Eye (tissue), 1 donor: ENCODE data around the gene CTU2.
A peak's percentile ranks its signal among the peaks of the same experiment; 100 is the strongest.

ENCODE experiments used
- DNase-seq: peaks from one replicate; pipeline ENCODE4 v3.0.0-alpha.2; 2015

Gene CTU2

GRCh38 chr16:88715312-88716190 lies 9.2 kb downstream of the CTU2 start:
- no peak for DNase-seq

DNA sequence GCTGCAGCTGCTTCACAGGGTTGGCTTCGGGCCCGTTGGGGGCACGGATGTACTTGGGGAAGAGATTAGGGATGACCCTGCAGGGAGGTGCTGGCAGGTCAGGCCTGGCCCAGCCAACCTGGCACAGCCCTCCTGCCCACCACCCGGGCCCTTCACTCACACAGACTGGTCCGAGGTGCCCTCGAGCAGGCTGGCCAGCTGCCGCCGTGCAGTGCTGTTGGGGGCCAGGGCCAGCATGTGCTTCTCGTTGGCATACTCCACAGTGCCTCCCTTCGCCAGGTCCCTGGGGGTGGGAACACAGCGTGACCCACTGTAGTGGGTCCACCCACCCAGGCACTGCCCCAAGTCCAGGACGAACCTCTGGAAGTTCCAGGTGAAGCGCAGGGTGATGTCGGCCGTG lies 9.9 kb downstream of the CTU2 start:
- DNase-seq = no peak

DNA sequence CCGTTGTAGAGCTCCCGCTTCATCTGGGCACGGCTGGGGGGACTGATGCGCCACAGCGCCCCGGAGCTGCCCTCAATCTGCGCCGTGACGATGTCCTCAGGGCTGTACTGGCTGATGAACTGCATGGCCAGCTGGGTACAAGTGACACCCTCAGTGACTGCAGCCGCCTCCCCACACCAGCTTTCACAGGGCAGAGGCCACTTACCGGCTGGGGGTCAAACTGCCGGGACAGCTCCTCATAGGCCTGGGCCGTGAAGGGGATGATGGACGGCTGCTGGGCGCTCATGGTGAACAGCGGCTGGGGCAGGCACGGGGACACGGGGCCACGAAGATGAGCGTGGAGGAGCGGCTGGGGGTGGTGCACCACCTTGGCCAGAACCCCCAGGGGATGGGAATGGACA lies 10.3 kb downstream of the CTU2 start:
- DNase-seq = no peak

DNA sequence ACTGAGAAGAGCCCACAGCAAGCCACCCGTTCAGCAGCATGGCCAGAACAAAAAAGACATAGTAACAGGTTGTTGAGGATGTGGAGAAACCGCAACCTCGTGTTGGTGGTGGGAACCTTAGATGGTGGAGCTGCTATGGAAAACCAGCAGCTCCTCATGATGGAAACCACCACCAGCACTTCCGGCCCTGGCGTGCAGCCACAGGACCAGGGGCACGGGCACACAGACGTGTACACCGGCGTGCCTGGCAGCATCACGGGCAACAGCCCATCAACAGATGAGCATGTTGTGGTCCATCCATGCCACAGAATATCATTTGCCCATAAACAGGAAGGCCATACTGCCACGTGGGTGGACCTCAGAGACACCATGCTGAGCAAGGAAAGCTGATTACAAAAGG lies 11.9 kb downstream of the CTU2 start:
- DNase-seq = no peak

- DNase-seq = no peak
Observed at GRCh38 chr16:88719267-88719932, 13.1 kb downstream of the CTU2 start.

DNA sequence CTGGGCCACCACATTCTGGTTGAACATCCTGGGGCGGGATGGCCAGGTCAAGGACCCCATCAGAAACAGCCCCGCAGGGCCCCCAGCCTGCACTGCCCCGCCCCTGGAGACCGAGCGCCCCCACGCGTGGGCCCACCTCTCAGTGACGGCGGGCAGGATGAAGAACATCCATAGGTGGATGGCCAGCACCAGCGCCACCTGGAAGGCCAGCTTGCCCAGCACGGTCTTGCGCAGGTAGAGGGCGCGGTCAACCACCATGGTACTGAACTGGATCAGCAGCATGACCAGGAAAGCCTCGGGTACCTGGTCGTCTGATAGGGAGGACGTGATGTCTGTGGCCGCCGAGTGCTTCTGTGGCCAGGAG lies 13.6 kb downstream of the CTU2 start:
- DNase-seq = no peak

DNA sequence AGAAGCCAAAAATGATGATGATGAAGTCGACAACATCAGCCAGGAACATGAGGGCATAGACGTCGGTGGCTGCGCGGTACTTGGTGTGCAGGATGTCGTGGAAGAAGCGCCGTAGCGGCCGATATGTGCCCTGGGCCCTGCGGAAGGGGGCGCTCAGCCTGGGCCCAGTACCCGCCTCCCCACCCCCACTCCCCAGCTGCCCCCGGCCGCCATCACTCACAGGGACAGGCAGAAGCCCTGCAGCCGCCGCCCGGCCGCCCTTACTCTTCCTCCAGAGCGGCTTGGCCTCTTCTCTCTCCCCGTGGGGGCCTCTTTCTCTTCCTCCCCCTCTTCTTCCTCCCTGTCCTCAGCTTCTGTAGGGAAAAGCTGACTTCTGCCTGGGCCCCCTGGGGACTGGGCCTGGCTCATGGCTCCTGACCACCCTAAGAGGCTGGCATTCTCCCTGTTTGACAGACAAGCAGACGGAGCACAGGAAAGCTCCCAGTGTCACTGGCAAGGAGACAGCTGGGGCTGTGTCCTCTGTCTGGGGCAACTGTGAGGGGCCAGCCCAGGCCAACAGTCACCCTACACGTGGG lies 14.2 kb downstream of the CTU2 start:
- no peak for DNase-seq

- DNase-seq = no peak
Observed at GRCh38 chr16:88721236-88721635, 14.9 kb downstream of the CTU2 start.

DNA sequence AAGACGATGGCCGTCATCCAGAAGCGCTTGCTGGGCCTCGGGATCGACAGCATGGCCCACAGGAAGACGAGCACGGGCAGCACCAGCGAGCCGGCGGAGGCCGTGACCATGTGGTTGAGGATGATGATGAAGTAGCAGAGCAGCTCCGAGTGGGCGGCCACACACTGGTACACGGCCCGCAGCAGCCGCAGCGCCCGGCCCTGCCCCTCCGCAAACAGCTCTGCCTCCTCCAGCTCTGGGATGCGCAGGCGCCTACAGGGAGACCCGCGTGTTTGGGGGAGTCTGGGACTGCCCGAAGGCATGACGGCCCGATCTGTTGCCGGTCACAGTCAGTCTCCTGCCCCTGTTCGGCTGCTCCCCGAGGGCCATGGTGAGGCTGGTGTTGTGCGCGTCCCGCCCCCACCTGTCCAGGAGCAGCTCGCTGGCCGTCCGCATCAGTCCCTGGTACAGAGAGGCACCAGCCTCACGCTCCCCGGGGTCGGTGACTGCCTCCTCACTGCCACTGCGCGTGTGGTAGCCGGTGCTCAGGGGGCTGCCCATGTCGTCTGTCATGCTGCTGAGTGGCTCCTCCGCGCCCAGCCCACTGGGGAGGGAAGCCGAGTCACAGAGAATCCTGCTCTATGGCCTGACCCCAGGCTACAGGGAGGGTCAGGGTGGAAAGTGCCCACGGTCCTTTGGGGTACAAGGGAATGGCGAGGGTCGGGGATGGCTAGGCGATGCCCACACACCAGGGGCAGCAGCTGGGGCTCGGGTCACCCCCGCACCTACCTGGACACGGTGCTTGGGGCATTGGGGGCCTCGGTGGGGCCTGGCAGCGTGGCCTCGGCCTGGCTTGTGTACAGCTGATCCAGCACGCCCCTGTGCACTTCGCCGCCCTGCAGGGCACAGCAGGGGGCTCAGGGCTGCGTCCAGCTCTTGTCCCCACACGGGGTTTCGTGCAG lies 15.8 kb downstream of the CTU2 start:
- no peak for DNase-seq

DNA sequence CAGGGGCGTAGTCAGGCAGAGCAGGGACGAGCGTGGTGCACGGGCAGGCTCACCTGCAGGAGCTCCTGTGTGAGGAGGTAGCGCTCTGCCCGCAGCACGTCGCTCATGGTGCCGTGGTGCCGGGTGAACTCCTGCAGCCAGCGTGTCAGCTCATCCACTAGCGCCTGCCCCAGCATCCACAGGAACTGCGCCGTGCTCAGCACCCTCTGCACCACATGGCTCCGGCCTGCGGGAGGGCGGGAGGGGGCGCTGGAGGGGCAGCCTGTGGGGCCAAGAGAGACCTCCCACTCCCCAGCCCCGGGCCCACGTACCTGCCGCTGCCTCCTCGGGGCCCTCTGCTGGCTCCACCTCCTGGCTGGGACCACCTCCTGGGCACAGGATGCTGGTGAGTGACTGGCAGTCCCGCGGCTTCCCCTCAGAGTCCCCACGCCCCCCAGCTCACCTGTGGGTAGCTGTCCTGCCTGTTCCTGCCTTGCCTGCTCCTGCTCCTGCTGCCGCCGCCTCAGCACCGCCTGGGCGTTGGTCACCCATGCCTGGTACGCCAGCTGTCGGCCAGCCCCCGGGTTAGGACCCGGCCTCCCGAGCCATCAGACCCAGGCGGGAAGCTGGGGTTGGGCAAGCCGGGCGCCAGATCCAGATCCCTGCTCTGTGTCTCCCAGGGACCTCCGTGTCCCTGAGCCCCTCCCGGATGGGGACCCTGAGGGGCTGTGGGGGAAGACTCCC lies 16.6 kb downstream of the CTU2 start:
- DNase-seq = no peak

- no peak for DNase-seq
Observed at GRCh38 chr16:88723507-88723887, 17.2 kb downstream of the CTU2 start.

- no peak for DNase-seq
Observed at GRCh38 chr16:88723911-88724310, 17.6 kb downstream of the CTU2 start.

DNA sequence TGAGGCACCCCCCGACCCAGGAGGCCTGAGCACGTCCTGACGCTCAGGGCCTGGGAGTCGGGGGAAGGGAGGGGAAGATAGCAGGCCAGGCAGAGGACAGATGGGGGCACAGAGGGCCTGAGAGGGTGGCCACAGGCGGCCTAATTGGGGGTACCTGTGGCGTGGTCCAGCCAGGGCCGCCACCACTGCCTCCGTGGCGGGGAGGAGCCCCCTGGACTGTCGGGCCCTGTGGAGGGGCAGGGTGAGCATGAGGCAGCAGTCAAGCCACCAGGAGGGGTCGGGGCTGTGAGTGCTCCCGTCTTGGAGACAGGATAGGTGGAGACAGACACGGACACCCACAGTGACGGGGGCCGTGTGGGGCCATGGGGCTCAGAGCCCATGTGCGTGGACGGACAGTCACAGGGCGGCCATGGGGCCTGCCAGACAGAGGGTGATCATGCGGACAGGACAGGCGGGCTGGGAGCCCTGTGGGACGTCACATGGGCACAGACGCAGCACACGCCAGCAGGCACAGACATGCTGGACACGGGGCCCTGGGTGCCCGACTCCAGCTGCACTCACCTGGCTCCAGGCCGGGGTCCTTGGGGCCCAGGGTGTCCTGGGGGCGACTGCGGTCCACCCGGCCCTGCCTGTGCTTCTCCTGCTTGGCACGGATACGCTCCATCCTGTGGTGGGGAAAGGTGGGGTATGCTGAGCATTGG lies 18.7 kb downstream of the CTU2 start:
- DNase-seq = no peak

GRCh38 chr16:88725609-88726407 lies 19.5 kb downstream of the CTU2 start:
- DNase-seq = no peak

- no peak for DNase-seq
Observed at GRCh38 chr16:88726408-88726749, 20.1 kb downstream of the CTU2 start.

DNA sequence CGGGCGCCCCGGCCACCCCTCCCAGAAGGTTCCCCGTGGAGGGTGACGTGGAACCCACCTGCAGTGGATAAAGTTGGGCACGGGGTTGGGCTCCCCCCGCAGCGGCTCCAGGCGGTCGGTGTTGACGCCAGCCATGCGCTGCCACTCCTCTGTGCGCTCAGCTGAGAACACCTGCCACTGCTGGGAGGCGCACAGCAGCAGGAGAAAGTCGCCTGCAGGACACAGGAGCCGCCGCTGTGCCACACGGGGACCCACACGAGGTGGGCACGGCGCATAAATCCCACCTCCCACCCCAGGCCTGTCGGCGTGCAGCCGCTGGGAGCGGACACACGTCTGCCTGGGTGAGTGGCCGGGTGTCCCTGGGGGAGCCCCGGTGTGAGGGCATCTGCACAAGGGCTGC lies 20.7 kb downstream of the CTU2 start:
- DNase-seq = no peak

DNA sequence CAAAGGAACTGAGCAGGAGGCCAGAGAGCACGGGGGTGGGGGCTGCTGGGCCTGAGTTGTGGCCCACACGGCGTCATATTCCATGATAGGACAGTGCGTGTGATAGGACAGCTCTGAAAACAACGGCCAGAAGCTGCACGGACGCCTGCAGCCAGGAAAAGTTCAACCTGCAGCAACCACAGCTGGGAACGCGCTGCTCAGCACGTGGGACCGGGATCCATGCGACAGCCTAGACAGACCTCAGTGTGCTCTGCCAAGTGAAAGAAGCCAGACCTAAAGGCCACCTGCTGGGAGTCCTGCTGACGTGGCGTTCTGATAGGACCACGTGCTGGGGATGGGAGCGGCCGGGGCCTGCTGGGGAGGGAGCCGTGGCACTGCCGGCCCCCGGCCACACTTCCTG lies 21.6 kb downstream of the CTU2 start:
- peak; percentile 80 for DNase-seq

DNA sequence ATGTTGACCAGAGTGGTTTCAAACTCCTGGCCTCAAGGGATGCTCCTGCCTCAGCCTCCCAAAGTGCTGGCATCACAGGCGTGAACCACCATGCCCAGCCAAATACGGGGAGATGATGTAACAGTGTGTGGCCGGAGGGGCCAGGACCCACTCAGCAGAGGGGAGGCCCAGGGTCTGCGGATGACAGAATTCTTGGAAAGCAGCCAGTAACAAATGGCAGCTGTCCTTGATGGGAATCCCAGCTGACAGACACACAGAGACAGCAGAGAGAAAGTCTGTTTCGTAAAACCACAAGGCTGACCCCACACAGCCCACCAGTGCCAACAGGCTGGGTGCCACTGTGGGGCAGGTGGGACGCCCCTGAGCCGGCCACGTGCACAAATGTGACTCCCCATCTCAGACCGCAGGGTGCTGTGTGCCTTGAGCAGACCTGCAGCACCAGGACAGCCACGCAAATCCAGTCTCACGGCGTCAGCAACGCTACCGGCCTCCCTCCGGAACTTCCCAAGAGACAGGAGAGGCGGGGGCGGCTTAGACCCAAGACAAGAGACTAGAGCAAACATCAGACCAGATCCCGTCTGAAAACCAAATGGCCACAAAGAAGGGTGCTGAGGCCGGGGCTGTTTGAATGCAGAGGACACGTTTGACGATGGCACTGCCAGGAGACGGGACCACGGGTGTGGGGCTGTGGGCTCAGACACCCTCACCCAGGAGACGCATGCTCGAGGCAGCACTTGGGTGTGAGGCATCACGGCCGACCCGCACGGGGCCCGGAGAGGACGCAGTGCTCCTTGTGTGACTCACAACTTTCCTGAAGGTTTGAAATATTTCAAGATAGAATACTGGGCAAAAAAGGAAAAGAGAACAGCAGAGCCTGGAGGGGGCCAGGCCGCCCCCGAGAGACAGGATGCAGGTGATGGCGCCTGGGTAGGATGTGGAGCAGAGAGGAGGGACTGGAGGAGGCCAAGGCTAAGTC lies 24.6 kb downstream of the CTU2 start:
- peak; percentile 67 for DNase-seq

DNA sequence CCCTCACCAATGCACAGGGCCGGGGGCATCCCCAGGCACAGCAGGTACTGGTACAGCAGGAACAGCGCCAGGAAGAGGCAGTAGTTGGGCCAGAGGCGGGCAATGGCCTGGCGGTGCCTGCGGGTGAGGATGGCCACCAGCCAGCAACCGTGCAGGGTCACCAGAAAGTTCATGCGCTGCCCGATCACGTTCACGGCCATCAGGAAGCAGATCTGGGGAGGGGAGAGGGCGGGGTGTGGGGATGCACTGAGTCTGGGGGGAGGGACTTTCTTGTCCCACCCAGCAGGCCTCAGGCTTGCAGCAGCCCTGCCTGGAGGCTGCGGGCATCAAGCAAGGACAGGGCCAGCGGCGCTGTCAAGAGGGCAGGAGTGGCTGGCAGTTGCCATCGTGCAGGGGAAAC lies 25.4 kb downstream of the CTU2 start:
- no peak for DNase-seq
